Measurements from ENCODE around the gene FLT1.

FLT1 gene

GRCh38 chr13:28476919-28477708, 17.8 kb downstream of the FLT1 start:
- no peaks in the 10 kb centered on the region for H3K36me3 ChIP-seq (ENCODE audit: insufficient read depth)
- no peak overlapping the region for H3K27ac ChIP-seq
- no peaks in the 10 kb centered on the region for H3K27me3 ChIP-seq (ENCODE audit: insufficient read depth, low read depth)
- TF ChIP-seq CTCF (conservative IDR thresholded peaks at IDR 0.05; ENCODE audit: low read depth, low read length) = no peak
- H2AFZ ChIP-seq (ENCODE audit: low read depth) = no peak overlapping the region
- no peak overlapping the region for H3K9ac ChIP-seq
- no peaks in the 10 kb centered on the region for H3K4me1 ChIP-seq (ENCODE audit: low read depth, poor library complexity, severe bottlenecking)
- H4K20me1 ChIP-seq (ENCODE audit: insufficient read depth) = no peaks in the 10 kb centered on the region
- no peaks in the 10 kb centered on the region for H3K79me2 ChIP-seq (ENCODE audit: insufficient read depth, low read depth)
- no peak overlapping the region for H3K4me3 ChIP-seq (IDR thresholded peaks at IDR 0.05; ENCODE audit: insufficient read depth, low read depth, low read length)
- no peak overlapping the region for H3K4me2 ChIP-seq

DNA sequence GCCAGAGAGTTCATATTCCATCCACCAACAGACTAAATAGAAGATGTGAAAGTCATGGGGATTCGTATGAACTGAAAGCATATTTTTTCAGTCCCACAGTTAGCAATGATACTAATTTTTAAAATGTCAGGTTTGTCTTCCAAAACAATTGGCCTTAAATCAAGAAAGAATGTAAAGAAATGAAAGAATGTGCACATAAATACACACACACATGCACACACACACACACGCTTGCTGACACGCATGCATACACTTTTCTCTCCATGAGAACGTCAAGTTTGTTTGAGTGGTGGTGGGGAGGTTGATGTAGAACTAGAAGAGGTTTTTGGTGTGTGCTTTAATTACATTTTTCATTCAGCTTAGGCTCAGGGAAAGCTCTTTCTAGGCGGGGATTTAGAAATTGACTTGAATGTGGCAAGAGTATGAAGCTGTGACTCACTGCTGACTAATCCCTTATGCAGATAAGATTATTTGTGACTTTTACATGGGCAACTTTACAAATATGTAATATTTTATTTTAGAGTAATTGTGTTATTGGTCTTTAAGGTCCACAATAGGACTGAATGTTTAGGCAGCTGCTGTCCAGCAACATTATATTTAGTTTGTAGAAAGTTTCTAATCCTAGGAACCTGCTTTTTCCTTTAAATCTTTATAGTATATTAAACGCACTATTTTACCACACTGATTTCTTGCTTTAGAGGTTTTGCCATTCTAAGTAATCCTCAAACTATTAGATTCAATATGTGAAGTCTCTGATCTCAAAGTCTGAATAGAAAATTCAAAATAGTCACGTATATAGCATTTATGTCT, 18.8 kb downstream of the FLT1 start:
- H3K36me3 ChIP-seq (ENCODE audit: insufficient read depth) = no peaks in the 10 kb centered on the region
- no peaks in the 10 kb centered on the region for H3K79me2 ChIP-seq (ENCODE audit: insufficient read depth, low read depth)
- no peaks in the 10 kb centered on the region for H3K4me1 ChIP-seq (ENCODE audit: low read depth, poor library complexity, severe bottlenecking)
- H3K27me3 ChIP-seq (ENCODE audit: insufficient read depth, low read depth) = no peaks in the 10 kb centered on the region
- H3K27ac ChIP-seq = no peak overlapping the region
- no peak overlapping the region for H3K9ac ChIP-seq
- no peak overlapping the region for H3K4me3 ChIP-seq (IDR thresholded peaks at IDR 0.05; ENCODE audit: insufficient read depth, low read depth, low read length)
- H2AFZ ChIP-seq (ENCODE audit: low read depth) = no peak overlapping the region
- TF ChIP-seq CTCF (conservative IDR thresholded peaks at IDR 0.05; ENCODE audit: low read depth, low read length) = no peak
- no peaks in the 10 kb centered on the region for H4K20me1 ChIP-seq (ENCODE audit: insufficient read depth)
- H3K4me2 ChIP-seq = no peak overlapping the region

DNA sequence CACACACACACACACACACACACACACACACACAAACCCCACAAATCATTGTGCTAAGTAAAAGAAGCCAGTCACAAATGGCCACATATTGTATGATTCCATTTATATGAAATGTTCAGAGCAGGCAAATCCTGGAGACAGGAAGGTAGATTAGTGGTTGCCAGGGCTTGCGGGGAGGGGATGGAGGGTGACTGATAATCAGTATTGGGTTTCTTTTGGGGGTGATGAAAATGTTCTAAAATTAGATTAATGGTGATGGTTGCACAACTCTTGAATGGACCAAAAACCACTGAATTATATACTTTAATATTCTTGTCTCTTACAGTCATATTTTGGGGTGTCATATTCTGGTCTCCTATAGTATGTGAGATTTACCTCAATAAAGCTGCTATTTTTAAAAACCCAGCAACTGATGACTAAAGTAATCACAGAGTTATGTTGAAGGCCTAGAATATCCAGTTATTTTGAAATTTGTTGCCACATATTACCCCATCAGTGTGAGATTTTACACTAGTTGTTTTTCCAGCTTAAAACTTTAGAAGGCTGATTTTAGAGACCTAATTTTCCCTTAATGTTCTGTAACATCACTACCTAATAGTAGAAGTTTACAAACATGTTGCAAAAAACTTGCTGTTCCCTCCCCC, 20.3 kb downstream of the FLT1 start:
- Histone ChIP-seq H3K27ac (no peak overlapping the region), H3K4me3 (IDR thresholded peaks at IDR 0.05; ENCODE audit: insufficient read depth, low read depth, low read length) (no peak overlapping the region), H3K27me3 (ENCODE audit: insufficient read depth, low read depth) (no peaks in the 10 kb centered on the region), H3K4me1 (ENCODE audit: low read depth, poor library complexity, severe bottlenecking) (no peaks in the 10 kb centered on the region), H3K36me3 (ENCODE audit: insufficient read depth) (no peaks in the 10 kb centered on the region), H3K79me2 (ENCODE audit: insufficient read depth, low read depth) (no peaks in the 10 kb centered on the region), H4K20me1 (ENCODE audit: insufficient read depth) (no peaks in the 10 kb centered on the region), H3K4me2 (no peak overlapping the region), H2AFZ (ENCODE audit: low read depth) (no peak overlapping the region), H3K9ac (no peak overlapping the region)
- TF ChIP-seq CTCF (conservative IDR thresholded peaks at IDR 0.05; ENCODE audit: low read depth, low read length) = no peak

GRCh38 chr13:28473044-28473443, 21.9 kb downstream of the FLT1 start:
- H3K4me1 ChIP-seq (ENCODE audit: low read depth, poor library complexity, severe bottlenecking) = no peaks in the 10 kb centered on the region

More at GRCh38 chr13:28473044-28473443, 21.9 kb downstream of the FLT1 start:
- Histone ChIP-seq H3K4me2 (no peak overlapping the region), H3K79me2 (ENCODE audit: insufficient read depth, low read depth) (no peaks in the 10 kb centered on the region), H3K27me3 (ENCODE audit: insufficient read depth, low read depth) (no peaks in the 10 kb centered on the region), H3K27ac (no peak overlapping the region), H4K20me1 (ENCODE audit: insufficient read depth) (no peaks in the 10 kb centered on the region), H3K9ac (no peak overlapping the region), H3K36me3 (ENCODE audit: insufficient read depth) (no peaks in the 10 kb centered on the region), H3K4me3 (IDR thresholded peaks at IDR 0.05; ENCODE audit: insufficient read depth, low read depth, low read length) (no peak overlapping the region), H2AFZ (ENCODE audit: low read depth) (no peak overlapping the region)
- TF ChIP-seq CTCF (conservative IDR thresholded peaks at IDR 0.05; ENCODE audit: low read depth, low read length) = no peak
